ENCODE measurements around the gene RIT1. TPM values are rescaled to one million over a fixed set of nuclear protein-coding genes. Genes with fewer than 3 reads are reported as not detected.

The RIT1 gene
- total RNA-seq, 3 donors from 2014 or later, result 15.6 to 25.0 (median 17.9) TPM

DNA sequence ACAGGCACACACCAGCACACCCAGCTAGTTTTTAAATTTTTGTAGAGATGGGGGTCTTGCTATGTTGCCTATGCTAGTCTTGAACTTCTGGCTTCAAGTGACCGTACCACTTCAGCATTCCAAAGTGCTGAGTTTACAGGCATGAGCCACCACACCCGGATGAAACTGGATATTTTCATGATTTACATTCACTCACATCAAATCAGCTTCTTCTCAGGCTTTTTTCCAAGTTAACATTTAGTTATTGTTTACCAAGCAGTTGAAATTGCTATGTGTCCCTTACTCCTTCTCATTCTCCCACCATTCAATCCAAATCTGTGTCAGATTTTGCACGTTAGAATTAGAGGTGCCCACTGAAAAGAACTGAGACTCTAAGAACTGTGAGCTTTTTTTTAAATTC, 18.4 kb downstream of the RIT1 start:
- ATAC-seq (no peak), DNase-seq (no peak)
- Mint-ChIP-seq H3K27me3 (ENCODE audit: low read depth) (no peaks in the 10 kb centered on the region), H3K9me3 (no peaks in the 10 kb centered on the region), H3K4me1 (ENCODE audit: low read depth) (peaks cover 13% of the 10 kb centered on the region), H3K36me3 (ENCODE audit: insufficient read depth) (peaks cover 5% of the 10 kb centered on the region), H3K4me3 (no peak overlapping the region)

- Mint-ChIP-seq H3K4me1 (ENCODE audit: low read depth) (peaks cover 13% of the 10 kb centered on the region), H3K4me3 (no peak overlapping the region), H3K9me3 (no peaks in the 10 kb centered on the region), H3K27me3 (ENCODE audit: low read depth) (no peaks in the 10 kb centered on the region), H3K36me3 (ENCODE audit: insufficient read depth) (no peaks in the 10 kb centered on the region)
- DNase-seq (no peak), ATAC-seq (no peak)
These were observed 20.9 kb downstream of the RIT1 start for GRCh38 chr1:155890251-155890650.

DNA sequence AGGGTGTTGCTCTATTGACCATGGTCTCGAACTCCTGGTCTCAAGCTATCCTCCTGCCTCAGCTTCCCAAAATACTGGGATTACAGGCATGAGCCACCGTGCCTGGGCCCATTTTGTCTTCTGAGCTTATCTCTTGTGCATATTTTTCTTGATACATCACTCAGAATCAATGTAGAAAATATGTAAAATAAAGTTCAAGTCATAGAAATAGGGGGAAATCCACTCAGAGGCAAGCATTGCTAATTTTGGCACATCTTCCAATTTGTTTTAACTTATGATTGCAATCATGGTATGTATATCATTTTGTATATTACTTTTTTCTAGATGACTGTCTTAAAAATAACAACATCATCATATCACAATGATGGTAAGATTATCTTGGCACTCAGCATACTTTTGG, 21.6 kb downstream of the RIT1 start:
- H3K4me1 Mint-ChIP-seq (ENCODE audit: low read depth), result peaks cover 13% of the 10 kb centered on the region
- DNase-seq (no peak), ATAC-seq (no peak)
- no peaks in the 10 kb centered on the region for H3K9me3 Mint-ChIP-seq
- H3K4me3 Mint-ChIP-seq, result no peak overlapping the region
- H3K27me3 Mint-ChIP-seq (ENCODE audit: low read depth), result no peaks in the 10 kb centered on the region
- H3K36me3 Mint-ChIP-seq (ENCODE audit: insufficient read depth), result no peaks in the 10 kb centered on the region

GRCh38 chr1:155888481-155888880, 22.7 kb downstream of the RIT1 start:
- Mint-ChIP-seq H3K27me3 (ENCODE audit: low read depth) (no peaks in the 10 kb centered on the region), H3K4me3 (no peak overlapping the region), H3K36me3 (ENCODE audit: insufficient read depth) (no peaks in the 10 kb centered on the region), H3K4me1 (ENCODE audit: low read depth) (peaks cover 7% of the 10 kb centered on the region), H3K9me3 (no peaks in the 10 kb centered on the region)
- no peak for ATAC-seq
- DNase-seq, result no peak

GRCh38 chr1:155884982-155885381, 26.2 kb downstream of the RIT1 start:
- no peaks in the 10 kb centered on the region for H3K4me1 Mint-ChIP-seq (ENCODE audit: low read depth)
- H3K4me3 Mint-ChIP-seq, result no peak overlapping the region
- H3K9me3 Mint-ChIP-seq, result no peaks in the 10 kb centered on the region
- no peaks in the 10 kb centered on the region for H3K36me3 Mint-ChIP-seq (ENCODE audit: insufficient read depth)
- no peaks in the 10 kb centered on the region for H3K27me3 Mint-ChIP-seq (ENCODE audit: low read depth)
- DNase-seq (no peak), ATAC-seq (no peak)

- ATAC-seq (no peak), DNase-seq (no peak)
- Mint-ChIP-seq H3K4me1 (ENCODE audit: low read depth) (no peaks in the 10 kb centered on the region), H3K4me3 (no peak overlapping the region), H3K27me3 (ENCODE audit: low read depth) (no peaks in the 10 kb centered on the region), H3K9me3 (no peaks in the 10 kb centered on the region), H3K36me3 (ENCODE audit: insufficient read depth) (no peaks in the 10 kb centered on the region)
These were observed 26.9 kb downstream of the RIT1 start for GRCh38 chr1:155884031-155884960.

DNA sequence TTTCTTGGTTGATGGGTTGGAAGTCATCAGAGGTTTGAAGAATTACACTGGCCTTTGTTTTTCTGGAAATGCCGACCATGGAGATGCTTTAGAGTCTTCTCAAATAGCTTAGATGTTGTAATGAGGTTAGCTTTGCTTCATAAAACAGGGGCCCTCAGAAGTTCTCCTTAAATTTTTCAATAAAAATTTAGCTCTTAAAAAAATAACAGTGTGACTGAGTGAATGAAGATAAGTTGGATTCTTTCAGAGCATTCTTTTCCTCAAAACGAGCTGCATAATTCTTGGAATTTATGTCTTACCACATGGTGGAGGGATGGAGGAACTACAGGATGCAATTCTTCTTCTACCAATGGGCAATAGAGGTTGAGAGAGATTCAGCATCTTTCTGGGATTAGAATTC, 28.4 kb downstream of the RIT1 start:
- ATAC-seq, result no peak
- H3K36me3 Mint-ChIP-seq (ENCODE audit: insufficient read depth), result no peaks in the 10 kb centered on the region

GRCh38 chr1:155882235-155882634, 28.9 kb downstream of the RIT1 start:
- H3K4me3 Mint-ChIP-seq, result no peak overlapping the region
- no peaks in the 10 kb centered on the region for H3K9me3 Mint-ChIP-seq
- no peak for DNase-seq
- no peaks in the 10 kb centered on the region for H3K36me3 Mint-ChIP-seq (ENCODE audit: insufficient read depth)
- H3K4me1 Mint-ChIP-seq (ENCODE audit: low read depth), result no peaks in the 10 kb centered on the region
- ATAC-seq, result no peak
- no peaks in the 10 kb centered on the region for H3K27me3 Mint-ChIP-seq (ENCODE audit: low read depth)

More for the DNA sequence above, 28.4 kb downstream of the RIT1 start:
- Mint-ChIP-seq H3K4me3 (no peak overlapping the region), H3K4me1 (ENCODE audit: low read depth) (no peaks in the 10 kb centered on the region), H3K27me3 (ENCODE audit: low read depth) (no peaks in the 10 kb centered on the region), H3K9me3 (no peaks in the 10 kb centered on the region)
- no peak for DNase-seq

DNA sequence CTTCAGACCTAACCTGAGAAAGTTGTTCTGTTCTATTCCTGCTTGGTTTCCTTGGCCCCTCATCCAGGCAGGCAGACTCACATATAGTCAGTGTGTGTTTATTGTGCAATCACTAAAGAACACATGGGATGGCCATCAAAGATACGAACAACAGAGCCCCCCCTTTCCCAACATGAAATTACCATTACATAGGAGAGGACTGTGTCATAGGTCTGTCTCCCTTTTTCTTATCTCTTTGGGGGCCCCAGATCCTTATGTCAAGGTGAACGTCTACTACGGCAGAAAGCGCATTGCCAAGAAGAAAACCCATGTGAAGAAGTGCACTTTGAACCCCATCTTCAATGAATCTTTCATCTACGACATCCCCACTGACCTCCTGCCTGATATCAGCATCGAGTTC, 30.2 kb downstream of the RIT1 start:
- Mint-ChIP-seq H3K4me1 (ENCODE audit: low read depth) (no peaks in the 10 kb centered on the region), H3K4me3 (no peak overlapping the region), H3K36me3 (ENCODE audit: insufficient read depth) (no peaks in the 10 kb centered on the region), H3K9me3 (no peaks in the 10 kb centered on the region), H3K27me3 (ENCODE audit: low read depth) (no peaks in the 10 kb centered on the region)
- ATAC-seq (no peak), DNase-seq (no peak)

DNA sequence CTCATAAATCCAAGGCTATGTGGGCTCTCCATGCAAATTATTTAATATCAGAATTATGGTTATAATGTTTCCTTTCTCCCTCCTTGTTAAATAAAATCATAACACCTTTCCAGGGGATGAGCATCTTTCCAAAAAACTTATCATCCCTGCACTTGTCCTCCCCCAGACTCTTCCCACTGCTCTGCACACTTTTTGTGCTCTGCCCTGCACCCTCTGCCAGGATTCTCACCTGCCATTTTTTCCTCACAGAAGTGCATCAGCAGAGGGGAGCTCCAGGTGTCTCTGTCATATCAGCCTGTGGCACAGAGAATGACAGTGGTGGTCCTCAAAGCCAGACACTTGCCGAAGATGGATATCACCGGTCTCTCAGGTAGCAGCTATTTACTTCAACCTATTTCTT, 30.9 kb downstream of the RIT1 start:
- Mint-ChIP-seq H3K36me3 (ENCODE audit: insufficient read depth) (no peaks in the 10 kb centered on the region), H3K9me3 (no peaks in the 10 kb centered on the region), H3K27me3 (ENCODE audit: low read depth) (no peaks in the 10 kb centered on the region), H3K4me3 (no peak overlapping the region), H3K4me1 (ENCODE audit: low read depth) (no peaks in the 10 kb centered on the region)
- DNase-seq, result no peak
- ATAC-seq, result no peak

DNA sequence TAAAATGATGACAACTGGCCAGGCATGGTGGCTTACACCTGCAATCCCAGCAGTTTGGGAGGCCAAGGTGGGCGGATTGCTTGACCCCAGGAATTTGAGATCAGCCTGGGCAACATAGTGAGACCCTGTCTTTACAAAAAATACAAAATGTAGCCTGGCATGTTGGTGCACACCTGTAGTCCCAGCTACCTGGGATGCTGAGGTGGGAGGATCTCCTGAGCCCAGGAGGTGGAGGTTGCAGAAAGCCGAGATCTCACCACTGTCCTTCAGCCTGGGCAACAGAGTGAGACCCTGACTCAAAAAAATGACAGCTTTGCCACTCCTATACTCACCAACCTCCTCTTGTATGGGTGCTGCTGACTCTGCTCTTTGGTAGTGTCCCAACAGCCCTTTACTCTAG, 33.2 kb downstream of the RIT1 start:
- H3K4me3 Mint-ChIP-seq, result no peak overlapping the region
- no peak for ATAC-seq
- no peaks in the 10 kb centered on the region for H3K27me3 Mint-ChIP-seq (ENCODE audit: low read depth)
- no peaks in the 10 kb centered on the region for H3K4me1 Mint-ChIP-seq (ENCODE audit: low read depth)
- H3K36me3 Mint-ChIP-seq (ENCODE audit: insufficient read depth), result no peaks in the 10 kb centered on the region
- DNase-seq, result no peak
- no peaks in the 10 kb centered on the region for H3K9me3 Mint-ChIP-seq

GRCh38 chr1:155873860-155874259, 37.3 kb downstream of the RIT1 start:
- no peak for ATAC-seq

DNA sequence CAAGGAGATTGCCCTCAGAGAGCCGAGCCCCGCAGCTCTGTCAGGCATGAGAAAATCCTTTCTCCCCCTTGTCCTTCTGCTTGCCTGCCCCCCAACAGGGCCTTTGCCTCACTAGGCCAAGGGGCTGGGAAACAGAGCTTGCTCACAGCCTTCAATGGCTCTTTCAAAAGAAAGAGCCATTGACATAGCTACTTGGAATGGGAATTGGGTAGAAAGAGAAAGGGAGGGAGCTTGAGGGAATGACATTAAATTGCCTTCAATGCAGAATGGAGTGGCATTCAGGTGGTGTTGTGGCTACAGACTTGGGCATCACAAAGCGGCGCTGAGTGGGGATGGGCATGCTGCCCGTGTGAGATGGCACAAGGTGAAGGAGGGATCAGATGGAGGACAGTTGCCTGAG, 38.6 kb downstream of the RIT1 start:
- Mint-ChIP-seq H3K4me1 (ENCODE audit: low read depth) (no peaks in the 10 kb centered on the region), H3K4me3 (no peak overlapping the region), H3K9me3 (no peaks in the 10 kb centered on the region), H3K27me3 (ENCODE audit: low read depth) (no peaks in the 10 kb centered on the region), H3K36me3 (ENCODE audit: insufficient read depth) (no peaks in the 10 kb centered on the region)
- DNase-seq (no peak), ATAC-seq (no peak)

More at GRCh38 chr1:155873860-155874259, 37.3 kb downstream of the RIT1 start:
- no peak for DNase-seq
- no peaks in the 10 kb centered on the region for H3K36me3 Mint-ChIP-seq (ENCODE audit: insufficient read depth)
- no peaks in the 10 kb centered on the region for H3K4me1 Mint-ChIP-seq (ENCODE audit: low read depth)
- no peak overlapping the region for H3K4me3 Mint-ChIP-seq
- no peaks in the 10 kb centered on the region for H3K9me3 Mint-ChIP-seq
- no peaks in the 10 kb centered on the region for H3K27me3 Mint-ChIP-seq (ENCODE audit: low read depth)

DNA sequence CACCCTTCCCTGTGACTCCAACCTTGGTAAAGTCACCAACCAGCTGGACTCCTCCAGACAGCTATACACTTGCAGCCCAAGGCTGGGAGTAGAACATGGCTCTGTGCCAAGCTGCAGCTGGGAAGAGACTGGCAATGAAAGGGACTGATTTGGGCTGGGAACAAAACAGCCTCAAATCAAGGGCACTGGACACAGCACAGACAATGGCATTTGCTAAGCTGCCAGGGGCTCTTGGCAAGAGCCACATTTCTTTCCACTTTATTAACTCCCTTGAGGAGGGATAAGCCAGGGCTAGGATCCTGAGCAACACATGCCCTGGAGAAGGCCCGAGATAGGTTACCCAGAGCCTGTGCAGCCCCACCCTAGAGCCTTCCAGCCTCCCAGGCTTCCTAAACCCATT, 39.8 kb downstream of the RIT1 start:
- Mint-ChIP-seq H3K4me1 (ENCODE audit: low read depth) (no peaks in the 10 kb centered on the region), H3K36me3 (ENCODE audit: insufficient read depth) (no peaks in the 10 kb centered on the region), H3K9me3 (no peaks in the 10 kb centered on the region), H3K4me3 (no peak overlapping the region), H3K27me3 (ENCODE audit: low read depth) (no peaks in the 10 kb centered on the region)
- ATAC-seq, result no peak
- DNase-seq, result no peak

DNA sequence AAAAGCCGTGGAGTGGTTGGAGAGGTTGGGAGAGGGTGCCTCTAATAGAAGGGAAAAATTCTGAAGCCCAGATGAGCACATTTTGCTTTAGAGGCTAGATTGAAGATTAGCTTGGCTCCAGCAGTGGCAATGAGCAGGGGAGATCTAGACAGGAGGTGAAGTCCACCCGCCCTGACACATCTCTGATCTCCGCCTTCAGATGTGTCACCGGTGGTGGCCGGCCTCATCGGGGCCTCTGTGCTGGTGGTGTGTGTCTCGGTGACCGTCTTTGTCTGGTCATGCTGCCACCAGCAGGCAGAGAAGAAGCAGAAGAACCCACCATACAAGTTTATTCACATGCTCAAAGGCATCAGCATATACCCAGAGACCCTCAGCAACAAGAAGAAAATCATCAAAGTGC, 43.4 kb downstream of the RIT1 start:
- Mint-ChIP-seq H3K27me3 (ENCODE audit: low read depth) (no peaks in the 10 kb centered on the region), H3K4me3 (no peak overlapping the region), H3K9me3 (no peaks in the 10 kb centered on the region), H3K4me1 (ENCODE audit: low read depth) (no peaks in the 10 kb centered on the region), H3K36me3 (ENCODE audit: insufficient read depth) (no peaks in the 10 kb centered on the region)
- DNase-seq, result no peak
- ATAC-seq, result no peak
